Activated T-cell treated with anti-CD3 and anti-CD28 coated beads, Interleukin-2, amount 50 U/mL, for 4 hours (primary cell): ENCODE results near the gene FIS1. TPM values are rescaled to one million over a fixed set of nuclear protein-coding genes. Genes with fewer than 3 reads are reported as not detected.

Experiments
- ATAC-seq, 2 donors: fragments of 200-7000 bp; cut with Tn5 transposase; one replicate each; pipeline ENCODE4 v1.10.0; 2021
- DNase-seq: peaks from one replicate; pipeline ENCODE4 v3.0.0-alpha.2; 2020
- H3K27me3 Mint-ChIP-seq: one replicate; pipeline ENCODE4 v1.8.0; 2021; ENCODE audit warnings: low read depth, mixed read lengths
- H3K36me3 Mint-ChIP-seq: one replicate; pipeline ENCODE4 v1.8.0; 2022; ENCODE audit warnings: mixed read lengths; ENCODE audit not compliant: insufficient read depth
- H3K4me1 Mint-ChIP-seq: one replicate; pipeline ENCODE4 v1.8.0; 2021; ENCODE audit warnings: low read depth, mixed read lengths
- H3K4me3 Mint-ChIP-seq: one replicate; pipeline ENCODE4 v1.8.0; 2021; ENCODE audit warnings: mild to moderate bottlenecking, moderate library complexity, mixed read lengths
- H3K9me3 Mint-ChIP-seq: one replicate; pipeline ENCODE4 v1.8.0; 2021; ENCODE audit warnings: mixed read lengths
- total RNA-seq, 3 donors: library from RNA; stranded (reverse); gene quantifications; one replicate each; pipeline ENCODE4 v1.2.1, GENCODE V29; 2021

Gene FIS1
- total RNA-seq, 3 donors from 2014 or later = 126 to 148 (median 136) TPM

GRCh38 chr7:101232141-101232850, 12.6 kb downstream of the FIS1 start:
- DNase-seq (no peak), ATAC-seq (no peak)
- H3K4me1 Mint-ChIP-seq = peaks cover 2% of the 10 kb centered on the region
- H3K9me3 Mint-ChIP-seq = no peaks in the 10 kb centered on the region
- peaks cover 5% of the 10 kb centered on the region for H3K36me3 Mint-ChIP-seq
- H3K27me3 Mint-ChIP-seq = no peaks in the 10 kb centered on the region
- H3K4me3 Mint-ChIP-seq = no peak overlapping the region

GRCh38 chr7:101231644-101232043, 13.2 kb downstream of the FIS1 start:
- peaks cover 2% of the 10 kb centered on the region for H3K4me1 Mint-ChIP-seq
- ATAC-seq (no peak), DNase-seq (no peak)
- peaks cover 5% of the 10 kb centered on the region for H3K36me3 Mint-ChIP-seq
- no peaks in the 10 kb centered on the region for H3K27me3 Mint-ChIP-seq
- H3K9me3 Mint-ChIP-seq = no peaks in the 10 kb centered on the region
- no peak overlapping the region for H3K4me3 Mint-ChIP-seq

- Mint-ChIP-seq H3K4me3 (no peak overlapping the region), H3K36me3 (peaks cover 16% of the 10 kb centered on the region), H3K27me3 (no peaks in the 10 kb centered on the region), H3K9me3 (no peaks in the 10 kb centered on the region), H3K4me1 (peaks cover 7% of the 10 kb centered on the region)
- no peak for ATAC-seq
- DNase-seq = no peak
These were observed 18.2 kb downstream of the FIS1 start for GRCh38 chr7:101226721-101227120.

- no peaks in the 10 kb centered on the region for H3K9me3 Mint-ChIP-seq
- peaks cover 11% of the 10 kb centered on the region for H3K4me1 Mint-ChIP-seq
- H3K27me3 Mint-ChIP-seq = no peaks in the 10 kb centered on the region
- DNase-seq (no peak), ATAC-seq (no peak)
- no peak overlapping the region for H3K4me3 Mint-ChIP-seq
- peaks cover 19% of the 10 kb centered on the region for H3K36me3 Mint-ChIP-seq
These were observed 19.2 kb downstream of the FIS1 start for GRCh38 chr7:101225650-101226049.

GRCh38 chr7:101223528-101223927, 21.4 kb downstream of the FIS1 start:
- no peak for DNase-seq
- H3K9me3 Mint-ChIP-seq = no peaks in the 10 kb centered on the region
- peaks cover 27% of the 10 kb centered on the region for H3K4me1 Mint-ChIP-seq
- ATAC-seq = no peak
- peaks cover 18% of the 10 kb centered on the region for H3K36me3 Mint-ChIP-seq
- no peak overlapping the region for H3K4me3 Mint-ChIP-seq
- no peaks in the 10 kb centered on the region for H3K27me3 Mint-ChIP-seq

GRCh38 chr7:101222275-101222830, 22.5 kb downstream of the FIS1 start:
- no peak for ATAC-seq
- H3K36me3 Mint-ChIP-seq = peaks cover 18% of the 10 kb centered on the region
- no peaks in the 10 kb centered on the region for H3K27me3 Mint-ChIP-seq
- H3K4me1 Mint-ChIP-seq = peaks cover 28% of the 10 kb centered on the region
- no peak for DNase-seq
- H3K9me3 Mint-ChIP-seq = no peaks in the 10 kb centered on the region
- no peak overlapping the region for H3K4me3 Mint-ChIP-seq

- DNase-seq (no peak), ATAC-seq (no peak)
- Mint-ChIP-seq H3K4me1 (peaks cover 38% of the 10 kb centered on the region), H3K27me3 (no peaks in the 10 kb centered on the region), H3K4me3 (peak overlapping the region; percentile 37), H3K36me3 (peaks cover 18% of the 10 kb centered on the region), H3K9me3 (no peaks in the 10 kb centered on the region)
These were observed 24.6 kb downstream of the FIS1 start for GRCh38 chr7:101220295-101220694.

GRCh38 chr7:101218236-101219125, 26.4 kb downstream of the FIS1 start:
- Mint-ChIP-seq H3K4me1 (peaks cover 38% of the 10 kb centered on the region), H3K36me3 (peaks cover 14% of the 10 kb centered on the region), H3K9me3 (no peaks in the 10 kb centered on the region), H3K27me3 (no peaks in the 10 kb centered on the region), H3K4me3 (peak overlapping the region; percentile 97)
- DNase-seq (no peak), ATAC-seq (no peak)

GRCh38 chr7:101217388-101218235, 27.3 kb downstream of the FIS1 start, which contains the start of the genes PLOD3 and ZNHIT1:
TSS of gene PLOD3 (minus strand) at chr7:101217581. CDS start at chr7:101217274, 307 bp downstream.
TSS of gene ZNHIT1 (plus strand) at chr7:101218165. CDS start at chr7:101218196, 31 bp downstream.
- H3K27me3 Mint-ChIP-seq = no peaks in the 10 kb centered on the region
- H3K9me3 Mint-ChIP-seq = no peaks in the 10 kb centered on the region
- DNase-seq (peak; percentile 95), ATAC-seq (peak; percentile 74 to 80)
- H3K36me3 Mint-ChIP-seq = peaks cover 14% of the 10 kb centered on the region
- H3K4me1 Mint-ChIP-seq = peaks cover 38% of the 10 kb centered on the region
- H3K4me3 Mint-ChIP-seq = peak within 1 kb of the TSS; percentile 97

GRCh38 chr7:101216860-101217387, 28.0 kb downstream of the FIS1 start:
- Mint-ChIP-seq H3K27me3 (no peaks in the 10 kb centered on the region), H3K4me3 (peak overlapping the region; percentile 97), H3K9me3 (no peaks in the 10 kb centered on the region), H3K36me3 (peaks cover 11% of the 10 kb centered on the region), H3K4me1 (peaks cover 35% of the 10 kb centered on the region)
- DNase-seq (no peak), ATAC-seq (peak in 1 of 2 donors; percentile 15)

- DNase-seq = no peak
- peak overlapping the region; percentile 97 for H3K4me3 Mint-ChIP-seq
These were observed 28.7 kb downstream of the FIS1 start for GRCh38 chr7:101216001-101216859.

GRCh38 chr7:101212014-101212413, 32.9 kb downstream of the FIS1 start:
- DNase-seq (no peak), ATAC-seq (no peak)
- Mint-ChIP-seq H3K27me3 (no peaks in the 10 kb centered on the region), H3K9me3 (no peaks in the 10 kb centered on the region), H3K4me3 (no peak overlapping the region), H3K36me3 (peaks cover 15% of the 10 kb centered on the region), H3K4me1 (peaks cover 10% of the 10 kb centered on the region)

More at GRCh38 chr7:101216001-101216859, 28.7 kb downstream of the FIS1 start:
- peaks cover 7% of the 10 kb centered on the region for H3K36me3 Mint-ChIP-seq
- ATAC-seq = no peak
- H3K27me3 Mint-ChIP-seq = no peaks in the 10 kb centered on the region
- no peaks in the 10 kb centered on the region for H3K9me3 Mint-ChIP-seq
- H3K4me1 Mint-ChIP-seq = peaks cover 30% of the 10 kb centered on the region

GRCh38 chr7:101211501-101211900, 33.4 kb downstream of the FIS1 start:
- no peaks in the 10 kb centered on the region for H3K9me3 Mint-ChIP-seq
- ATAC-seq (no peak), DNase-seq (no peak)
- no peak overlapping the region for H3K4me3 Mint-ChIP-seq
- H3K36me3 Mint-ChIP-seq = peaks cover 15% of the 10 kb centered on the region
- H3K27me3 Mint-ChIP-seq = no peaks in the 10 kb centered on the region
- peaks cover 6% of the 10 kb centered on the region for H3K4me1 Mint-ChIP-seq
